ENCODE results near the gene TGFB2. TPM values are rescaled to one million over a fixed set of nuclear protein-coding genes. Genes with fewer than 3 reads are reported as not detected.

TGFB2 gene
- polyA plus RNA-seq, 1 donor = 66.7 TPM

GRCh38 chr1:218425647-218426342 lies 80.7 kb downstream of the TGFB2 start:
- no peak for DNase-seq (ENCODE audit: low read depth)

GRCh38 chr1:218426343-218426657 lies 81.2 kb downstream of the TGFB2 start:
- DNase-seq (ENCODE audit: low read depth) = no peak

DNA sequence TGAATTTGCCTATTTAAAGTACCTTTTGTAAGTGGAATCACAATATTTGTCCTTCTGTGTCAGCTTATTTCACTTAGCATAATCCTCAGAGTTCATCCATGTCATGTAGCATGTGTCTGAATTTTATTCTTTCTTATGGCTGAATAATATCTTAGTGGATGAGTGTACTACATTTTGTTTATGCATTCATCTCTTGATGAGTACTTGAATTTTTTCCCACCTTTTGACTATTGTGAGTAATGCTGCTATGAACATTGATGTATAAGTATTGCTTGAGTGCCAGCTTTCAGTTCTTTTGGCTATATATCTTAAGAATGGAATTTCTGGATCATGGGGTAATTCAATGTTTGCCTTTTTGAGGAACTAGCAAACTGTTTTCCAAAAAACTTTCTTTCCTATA lies 84.2 kb downstream of the TGFB2 start:
- no peak for DNase-seq (ENCODE audit: low read depth)

- no peak for DNase-seq (ENCODE audit: low read depth)
These were observed 85.2 kb downstream of the TGFB2 start for GRCh38 chr1:218430346-218430745.

- DNase-seq (ENCODE audit: low read depth) = no peak
These were observed 85.7 kb downstream of the TGFB2 start for GRCh38 chr1:218430822-218431221.

- no peak for DNase-seq (ENCODE audit: low read depth)
These were observed 86.3 kb downstream of the TGFB2 start for GRCh38 chr1:218431476-218431875.

- DNase-seq (ENCODE audit: low read depth) = no peak
These were observed 88.6 kb downstream of the TGFB2 start for GRCh38 chr1:218433744-218434143.

DNA sequence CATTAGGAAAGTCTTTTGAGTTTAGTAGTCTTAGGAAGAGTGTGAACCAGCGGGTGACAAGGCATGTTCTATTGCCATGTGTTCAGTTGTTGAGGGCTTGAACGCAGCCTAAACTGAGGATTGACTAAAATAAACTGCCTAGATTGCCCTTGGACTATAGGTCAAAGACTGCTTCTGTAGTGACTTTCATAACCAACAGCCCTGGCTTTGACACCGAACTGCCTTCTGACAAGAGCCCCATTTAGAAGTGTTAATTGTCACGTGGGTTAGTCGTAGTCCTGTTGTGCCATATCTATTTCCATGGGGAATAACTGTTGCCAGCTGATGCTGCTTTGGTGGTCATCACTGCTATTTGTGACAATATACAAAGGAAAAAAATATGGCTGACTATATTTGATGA lies 90.4 kb downstream of the TGFB2 start:
- DNase-seq (ENCODE audit: low read depth) = no peak

- no peak for DNase-seq (ENCODE audit: low read depth)
These were observed 91.2 kb downstream of the TGFB2 start for GRCh38 chr1:218436346-218436745.

- DNase-seq (ENCODE audit: low read depth) = no peak
These were observed 91.9 kb downstream of the TGFB2 start for GRCh38 chr1:218436997-218437396.

DNA sequence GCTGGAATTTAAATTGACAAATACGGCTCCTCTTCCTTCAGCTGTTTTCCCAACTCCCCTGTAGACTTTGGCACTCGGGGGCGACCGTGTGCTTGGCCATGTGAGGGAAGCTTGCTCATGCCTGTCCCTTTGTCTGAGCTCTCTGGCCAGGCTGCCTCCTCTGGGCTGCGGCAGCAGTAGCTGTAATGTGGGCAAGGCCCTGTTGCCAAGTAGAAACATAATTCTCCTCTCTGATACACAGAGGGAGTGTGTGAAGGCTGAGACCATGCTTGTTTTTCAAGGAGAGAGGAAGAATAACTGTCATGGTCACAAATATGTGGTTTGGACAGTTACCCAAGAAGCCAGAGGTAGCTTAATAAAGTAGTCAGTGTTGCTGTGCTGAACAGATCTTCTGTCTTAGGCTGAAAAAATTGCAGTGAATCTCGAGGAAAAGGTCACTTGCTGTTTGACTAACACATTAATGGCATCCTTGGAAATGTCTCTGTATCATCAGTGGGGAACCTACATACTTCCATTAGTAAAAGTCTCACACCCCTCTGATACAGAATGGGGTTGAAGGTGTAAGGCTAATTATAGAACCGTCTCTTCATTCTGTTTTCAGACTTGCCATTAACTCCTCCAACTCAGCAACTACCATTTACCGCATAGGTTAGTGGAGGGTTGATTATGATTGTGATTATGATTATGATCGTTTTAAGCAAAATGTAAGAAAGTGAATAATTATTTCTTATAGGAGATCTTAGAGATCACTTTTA lies 94.6 kb downstream of the TGFB2 start:
- DNase-seq (ENCODE audit: low read depth) = no peak

GRCh38 chr1:218443255-218443654 lies 98.1 kb downstream of the TGFB2 start:
- no peak for DNase-seq (ENCODE audit: low read depth)

GRCh38 chr1:218444173-218444572 lies 99.0 kb downstream of the TGFB2 start:
- no peak for DNase-seq (ENCODE audit: low read depth)

- DNase-seq (ENCODE audit: low read depth) = no peak
These were observed 99.5 kb downstream of the TGFB2 start for GRCh38 chr1:218444588-218444987.

GRCh38 chr1:218447010-218447689 lies 102.0 kb downstream of the TGFB2 start:
- DNase-seq (ENCODE audit: low read depth) = no peak

GRCh38 chr1:218451415-218451814 lies 106.3 kb downstream of the TGFB2 start:
- DNase-seq (ENCODE audit: low read depth) = no peak

- no peak for DNase-seq (ENCODE audit: low read depth)
These were observed 109.7 kb downstream of the TGFB2 start for GRCh38 chr1:218454700-218455282.

- no peak for DNase-seq (ENCODE audit: low read depth)
These were observed 111.3 kb downstream of the TGFB2 start for GRCh38 chr1:218456444-218456843.

DNA sequence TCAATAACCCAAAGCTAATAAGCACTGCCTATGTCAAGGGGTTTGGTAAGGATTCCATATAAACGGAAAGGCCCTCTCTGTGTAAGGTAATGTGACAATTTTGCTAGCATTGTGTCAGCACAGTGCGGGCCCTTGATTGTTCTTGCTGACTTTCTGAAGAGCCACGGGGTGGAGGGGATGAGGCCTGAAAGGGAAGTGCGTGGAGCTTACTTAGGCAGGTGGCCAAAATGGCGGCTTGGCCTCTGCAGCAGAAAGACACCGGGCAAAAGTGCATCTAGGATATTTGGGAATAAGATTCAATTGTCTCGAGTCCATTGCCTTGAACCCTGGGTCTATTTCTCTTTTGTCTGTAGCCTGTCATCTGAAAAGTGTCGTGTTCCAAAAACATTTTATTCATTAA lies 114.3 kb downstream of the TGFB2 start:
- DNase-seq (ENCODE audit: low read depth) = no peak

GRCh38 chr1:218459878-218460711 lies 115.0 kb downstream of the TGFB2 start:
- no peak for DNase-seq (ENCODE audit: low read depth)

DNA sequence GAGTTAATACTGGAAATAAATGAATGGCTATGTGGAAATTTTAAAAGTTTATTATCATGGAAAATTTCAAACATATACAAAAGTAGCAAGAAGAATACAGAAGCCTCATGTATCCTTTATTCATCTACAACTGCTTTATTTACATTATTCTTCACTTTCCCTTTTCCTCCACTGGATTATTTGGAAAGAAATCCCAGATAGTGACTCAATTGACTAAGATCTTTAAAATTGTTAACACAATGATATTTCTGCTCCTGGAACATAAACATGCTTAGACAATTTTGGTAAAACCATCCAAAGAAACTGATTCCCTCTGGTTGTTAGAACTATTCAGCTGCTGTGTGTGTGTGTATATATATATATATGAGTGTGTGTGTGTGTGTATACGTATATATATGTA lies 116.2 kb downstream of the TGFB2 start:
- no peak for DNase-seq (ENCODE audit: low read depth)

GRCh38 chr1:218462116-218462515 lies 117.0 kb downstream of the TGFB2 start:
- DNase-seq (ENCODE audit: low read depth) = no peak

Measured in forelimb muscle (tissue), 1 donor.